Measurements from ENCODE around the gene PKP2. TPM values are rescaled to one million over a fixed set of nuclear protein-coding genes. Genes with fewer than 3 reads are reported as not detected.

Gene PKP2
- total and polyA plus RNA-seq, 7 donors = 2.5 to 7.8 (median 4.0) TPM

DNA sequence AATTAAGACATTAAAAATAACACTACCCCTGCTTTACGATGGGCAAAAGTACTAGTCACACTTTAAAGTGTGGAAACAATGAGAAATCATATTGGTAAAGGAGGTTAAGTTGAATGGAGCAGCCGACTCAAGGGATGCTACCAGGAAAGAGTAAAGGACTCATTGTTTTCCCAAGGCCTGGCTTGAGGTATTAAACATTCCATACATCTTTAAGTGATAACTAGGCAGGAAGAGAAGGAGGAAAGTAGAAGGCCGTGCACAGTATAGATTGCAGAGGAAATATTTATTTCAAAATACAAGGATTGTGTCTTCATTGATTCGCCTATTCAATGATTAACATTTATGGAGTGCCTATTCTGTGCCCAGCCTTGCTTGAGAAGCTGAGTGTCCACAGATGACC, 120.3 kb downstream of the PKP2 start:
- 80 to 83% (median 81%) methylated on average over 4 of the region's 4 CpGs for whole genome bisulfite sequencing, 3 donors
- no peaks in the 10 kb centered on the region for H3K36me3 ChIP-seq (ENCODE audit: insufficient read depth in 1 of 2, low read depth in 1 of 2)
- no peak overlapping the region for H3K4me3 ChIP-seq
- TF ChIP-seq, protein P1, sequence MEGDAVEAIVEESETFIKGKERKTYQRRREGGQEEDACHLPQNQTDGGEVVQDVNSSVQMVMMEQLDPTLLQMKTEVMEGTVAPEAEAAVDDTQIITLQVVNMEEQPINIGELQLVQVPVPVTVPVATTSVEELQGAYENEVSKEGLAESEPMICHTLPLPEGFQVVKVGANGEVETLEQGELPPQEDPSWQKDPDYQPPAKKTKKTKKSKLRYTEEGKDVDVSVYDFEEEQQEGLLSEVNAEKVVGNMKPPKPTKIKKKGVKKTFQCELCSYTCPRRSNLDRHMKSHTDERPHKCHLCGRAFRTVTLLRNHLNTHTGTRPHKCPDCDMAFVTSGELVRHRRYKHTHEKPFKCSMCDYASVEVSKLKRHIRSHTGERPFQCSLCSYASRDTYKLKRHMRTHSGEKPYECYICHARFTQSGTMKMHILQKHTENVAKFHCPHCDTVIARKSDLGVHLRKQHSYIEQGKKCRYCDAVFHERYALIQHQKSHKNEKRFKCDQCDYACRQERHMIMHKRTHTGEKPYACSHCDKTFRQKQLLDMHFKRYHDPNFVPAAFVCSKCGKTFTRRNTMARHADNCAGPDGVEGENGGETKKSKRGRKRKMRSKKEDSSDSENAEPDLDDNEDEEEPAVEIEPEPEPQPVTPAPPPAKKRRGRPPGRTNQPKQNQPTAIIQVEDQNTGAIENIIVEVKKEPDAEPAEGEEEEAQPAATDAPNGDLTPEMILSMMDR (IDR thresholded peaks at IDR 0.05) = no peak
- H3K27ac ChIP-seq = no peak overlapping the region
- H3K4me1 ChIP-seq = no peaks in the 10 kb centered on the region
- H3K27me3 ChIP-seq (ENCODE audit: insufficient read depth in 3 of 3, low read length in 2 of 3) = peaks cover 0 to 11% (median 2%) of the 10 kb centered on the region in 3 donors
- ATAC-seq (no peak), DNase-seq (no peak)
- no peaks in the 10 kb centered on the region for H3K9me3 ChIP-seq
- intact Hi-C loops (cut with DNase I) = no loop called here

DNA sequence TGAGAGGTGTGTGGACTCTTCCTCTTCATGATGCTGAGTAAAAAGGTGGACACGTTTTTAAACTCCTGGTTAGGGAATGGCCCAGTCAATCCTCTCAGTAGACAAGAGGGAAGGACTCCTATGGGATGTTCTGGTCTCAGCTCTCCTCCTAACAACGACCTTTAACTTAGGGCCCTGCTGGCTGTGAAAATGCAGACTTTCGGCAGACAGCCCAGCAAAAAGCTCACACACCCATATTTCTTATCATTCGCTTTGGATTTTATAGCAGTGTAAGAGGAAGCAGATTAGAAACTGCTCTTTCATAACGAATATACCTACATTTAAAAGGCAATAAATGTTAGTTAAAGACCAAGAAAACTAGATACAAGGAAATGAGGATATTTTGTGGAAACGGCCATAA, 122.9 kb downstream of the PKP2 start:
- no peak for ATAC-seq
- TF ChIP-seq, protein P1 (IDR thresholded peaks at IDR 0.05) = no peak
- intact Hi-C loops (cut with DNase I) = no loop called here

DNA sequence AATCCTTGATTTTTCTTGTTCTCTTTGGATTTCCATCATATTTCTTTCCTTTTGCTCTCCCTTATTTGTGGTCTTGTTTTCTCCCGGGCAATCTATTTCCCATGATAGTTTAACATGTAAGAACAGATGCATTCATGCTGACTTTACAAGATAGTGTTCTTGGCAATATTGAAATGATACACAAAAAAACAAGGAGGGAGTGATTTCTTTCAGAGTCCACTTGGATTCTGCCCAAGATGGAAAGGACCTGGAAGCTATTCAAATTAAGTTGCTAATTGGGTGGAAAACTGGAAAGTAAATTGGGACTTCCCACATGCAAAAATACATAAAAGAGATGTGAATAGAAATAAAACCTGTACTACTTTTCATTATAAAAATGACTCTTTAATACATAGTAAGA, 126.4 kb downstream of the PKP2 start:
- no peak for ATAC-seq
- intact Hi-C loops (cut with DNase I) = no loop called here
- no peak for DNase-seq
- Histone ChIP-seq H3K36me3 (ENCODE audit: insufficient read depth in 1 of 2, low read depth in 1 of 2) (no peaks in the 10 kb centered on the region), H3K9me3 (no peaks in the 10 kb centered on the region), H3K27me3 (ENCODE audit: insufficient read depth in 3 of 3, low read length in 2 of 3) (peaks cover 0 to 6% (median 3%) of the 10 kb centered on the region in 3 donors), H3K4me3 (no peak overlapping the region), H3K27ac (no peak overlapping the region), H3K4me1 (no peaks in the 10 kb centered on the region)
- WGBS, 3 donors = 19 to 38% (median 24%) methylated on average over 1 of the region's 1 CpG
- TF ChIP-seq, protein P1 (IDR thresholded peaks at IDR 0.05) = no peak

More for the DNA sequence above, 122.9 kb downstream of the PKP2 start:
- peaks cover 0 to 6% (median 5%) of the 10 kb centered on the region in 3 donors for H3K27me3 ChIP-seq (ENCODE audit: insufficient read depth in 3 of 3, low read length in 2 of 3)
- no peak for DNase-seq
- WGBS, 3 donors = 58 to 63% (median 63%) methylated on average over 6 of the region's 6 CpGs
- no peaks in the 10 kb centered on the region for H3K36me3 ChIP-seq (ENCODE audit: insufficient read depth in 1 of 2, low read depth in 1 of 2)
- H3K27ac ChIP-seq = no peak overlapping the region
- H3K4me3 ChIP-seq = no peak overlapping the region
- H3K9me3 ChIP-seq = no peaks in the 10 kb centered on the region
- no peaks in the 10 kb centered on the region for H3K4me1 ChIP-seq

DNA sequence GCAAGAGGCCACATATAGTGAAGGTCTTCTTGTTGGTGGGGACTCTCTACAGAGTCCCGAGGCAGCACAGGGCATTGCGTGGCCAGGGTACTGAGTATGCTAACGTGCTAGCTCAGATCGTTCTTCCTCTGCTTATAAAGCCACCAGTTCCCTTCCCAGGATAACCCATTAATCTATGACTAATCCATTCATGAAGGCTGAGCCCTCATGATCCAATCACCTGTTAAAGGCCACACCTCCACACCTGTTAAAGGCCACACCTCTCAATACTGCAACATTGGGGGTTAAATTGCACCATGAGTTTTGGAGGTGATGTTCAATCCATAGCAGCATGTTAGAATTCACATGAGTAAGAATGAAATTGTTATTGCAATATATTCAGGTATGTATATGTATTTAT, 128.1 kb downstream of the PKP2 start:
- Histone ChIP-seq H3K27ac (no peak overlapping the region), H3K27me3 (ENCODE audit: insufficient read depth in 3 of 3, low read length in 2 of 3) (peaks cover 0 to 6% (median 3%) of the 10 kb centered on the region in 3 donors), H3K4me1 (no peaks in the 10 kb centered on the region), H3K4me3 (no peak overlapping the region), H3K36me3 (ENCODE audit: insufficient read depth in 1 of 2, low read depth in 1 of 2) (no peaks in the 10 kb centered on the region), H3K9me3 (no peaks in the 10 kb centered on the region)
- WGBS, 3 donors = 56 to 75% (median 56%) methylated on average over 4 of the region's 4 CpGs
- TF ChIP-seq, protein P1 (IDR thresholded peaks at IDR 0.05) = no peak
- no peak for ATAC-seq
- no peak for DNase-seq
- intact Hi-C loops (cut with DNase I) = no loop called here

DNA sequence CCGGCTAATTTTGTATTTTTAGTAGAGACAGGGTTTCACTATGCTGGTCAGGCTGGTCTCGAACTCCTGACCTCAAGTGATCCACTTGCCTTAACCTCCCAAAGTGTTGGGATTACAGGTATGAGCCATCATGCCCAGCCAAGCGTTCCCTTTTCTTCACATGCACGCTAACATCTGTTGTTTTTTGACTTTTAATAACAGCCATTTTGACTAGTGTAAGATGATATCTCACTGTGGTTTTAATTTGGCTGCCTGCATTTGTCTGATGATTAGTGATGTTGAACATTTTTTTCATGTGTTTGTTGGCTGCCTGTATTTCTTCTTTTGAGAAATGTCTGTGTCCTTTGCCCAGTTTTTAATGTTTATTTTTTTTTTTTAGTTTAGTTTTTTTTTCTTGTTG, 130.7 kb downstream of the PKP2 start:
- H3K4me3 ChIP-seq = no peak overlapping the region
- intact Hi-C loops (cut with DNase I) = no loop called here
- 48 to 69% (median 60%) methylated on average over 4 of the region's 4 CpGs for WGBS, 3 donors

More for the DNA sequence above, 130.7 kb downstream of the PKP2 start:
- ATAC-seq (no peak), DNase-seq (no peak)
- H3K27ac ChIP-seq = no peak overlapping the region
- H3K9me3 ChIP-seq = no peaks in the 10 kb centered on the region
- H3K27me3 ChIP-seq (ENCODE audit: insufficient read depth in 3 of 3, low read length in 2 of 3) = peaks cover 0 to 3% (median 2%) of the 10 kb centered on the region in 3 donors
- TF ChIP-seq, protein P1 (IDR thresholded peaks at IDR 0.05) = no peak
- no peaks in the 10 kb centered on the region for H3K36me3 ChIP-seq (ENCODE audit: insufficient read depth in 1 of 2, low read depth in 1 of 2)
- no peaks in the 10 kb centered on the region for H3K4me1 ChIP-seq

All from psoas muscle (tissue), 8 donors.